GM23248 (cell line): ENCODE results near the gene LRP5.

Experiments
- EZH2 ChIP-seq: fragments of 200-600 bp; sonication (generic); IDR thresholded peaks from 2 replicates; pipeline ENCODE4 v1.6.1; 2018; ENCODE audit warnings: antibody characterized with exemption, mild to moderate bottlenecking; ENCODE audit not compliant: insufficient read depth, poor library complexity, severe bottlenecking
- EZH2phosphoT487 ChIP-seq: fragments of 200-600 bp; sonication (generic); IDR thresholded peaks from 2 replicates; pipeline ENCODE4 v1.6.1; 2018; ENCODE audit warnings: antibody characterized with exemption, moderate library complexity, mild to moderate bottlenecking, low read depth; ENCODE audit not compliant: insufficient read depth

GRCh38 chr11:68332186-68332585 lies 19.8 kb downstream of the LRP5 start:
- TF ChIP-seq EZH2phosphoT487: no peak
- no peak for TF ChIP-seq EZH2
